GM12878 (cell line): ENCODE measurements around the gene FAM47E. TPM values are rescaled to one million over a fixed set of nuclear protein-coding genes. Genes with fewer than 3 reads are reported as not detected.
A peak's percentile ranks its signal among the peaks of the same experiment; 100 is the strongest.

Experiments used
- ATAC-seq: fragments of 200-7000 bp; cut with Tn5 transposase; 3 replicates; pipeline ENCODE4 v1.9.1; 2020; ENCODE audit warnings: mild to moderate bottlenecking, moderate library complexity
- BruUV-seq: library from RNA; stranded (reverse); fragments of 400-500 nt; replicated peaks from 2 replicates; lab custom pipeline; 2021; lab: Mats Ljungman, UMichigan
- CTCF ChIA-PET: fragments of 300-600 bp; sonication (Branson Sonifier 250); formaldehyde crosslinking; extraction: SDS; loops from one replicate; lab custom pipeline; 2021; ENCODE audit warnings: inconsistent platforms; lab: Yijun Ruan, JAX
- POLR2A ChIA-PET: fragments of 350-600 bp; formaldehyde crosslinking; extraction: SDS; loops from one replicate; lab custom pipeline; 2021; ENCODE audit warnings: inconsistent platforms; lab: Charles Lee
- RAD21 ChIA-PET: fragments of 300-600 bp; sonication (Branson Sonifier 250); formaldehyde crosslinking; loops from one replicate; lab custom pipeline; 2023; ENCODE audit warnings: antibody characterized with exemption; ENCODE audit not compliant: unreplicated experiment; lab: Charles Lee
- SMC1A ChIA-PET: fragments of 300-600 bp; sonication (Branson Sonifier 250); formaldehyde crosslinking; loops from one replicate; lab custom pipeline; 2023; ENCODE audit not compliant: unreplicated experiment, uncharacterized antibody; lab: Charles Lee
- DNase-seq: peaks from one replicate; pipeline ENCODE4 v3.0.0-alpha.2; 2011; ENCODE audit warnings: low read depth, low spot score
- FAIRE-seq: peaks from 3 replicates; lab custom pipeline; 2011; peaks lifted over from hg19 to GRCh38; lab: Jason Lieb, UNC
- H2AFZ ChIP-seq: 2 replicates; pipeline ENCODE4 v1.6.0; 2011; ENCODE audit warnings: low read depth, low read length, control low read depth; ENCODE audit not compliant: control insufficient read depth
- H3K27ac ChIP-seq: 2 replicates; pipeline ENCODE4 v1.5.1; 2011; ENCODE audit warnings: control low read depth; ENCODE audit not compliant: control insufficient read depth, insufficient read depth
- H3K27me3 ChIP-seq, 2 experiments: replicated peaks in 1 of 2; 2 replicates each; pipeline versions ENCODE4 v1.6.0 to v1.6.1; 2011; ENCODE audit warnings: low read length in 1 of 2; ENCODE audit not compliant: control insufficient read depth in 2 of 2, insufficient read depth in 2 of 2
- H3K36me3 ChIP-seq, 2 experiments: 2 replicates each; pipeline ENCODE4 v1.5.1; 2011; ENCODE audit warnings: low read length in 1 of 2; ENCODE audit not compliant: control insufficient read depth in 2 of 2, insufficient read depth in 2 of 2
- H3K4me1 ChIP-seq: 2 replicates; pipeline ENCODE4 v1.6.1; 2011; ENCODE audit warnings: mild to moderate bottlenecking, low read length, moderate library complexity, mixed read lengths; ENCODE audit not compliant: control insufficient read depth, insufficient read depth
- H3K4me2 ChIP-seq: 2 replicates; pipeline ENCODE4 v1.6.0; 2011; ENCODE audit warnings: control low read depth; ENCODE audit not compliant: control insufficient read depth, insufficient read depth
- H3K4me3 ChIP-seq: fragments of 200-600 bp; sonication (generic); 2 replicates; pipeline ENCODE4 v1.5.1; 2016
- H3K79me2 ChIP-seq: 2 replicates; pipeline ENCODE4 v1.6.0; 2011; ENCODE audit warnings: low read length; ENCODE audit not compliant: control insufficient read depth, insufficient read depth
- H3K9ac ChIP-seq: 2 replicates; pipeline ENCODE4 v1.8.0; 2011; ENCODE audit warnings: low read length, control low read depth, mixed read lengths; ENCODE audit not compliant: control insufficient read depth, insufficient read depth
- H3K9me3 ChIP-seq: replicated peaks from 3 replicates; pipeline ENCODE4 v1.5.1; 2011; ENCODE audit warnings: mild to moderate bottlenecking, low read length; ENCODE audit not compliant: control insufficient read depth, insufficient read depth
- H4K20me1 ChIP-seq: 2 replicates; pipeline ENCODE4 v1.6.0; 2011; ENCODE audit not compliant: control insufficient read depth, insufficient read depth
- CHD2 ChIP-seq: IDR thresholded peaks from 2 replicates; pipeline ENCODE4 v1.6.1; 2011; ENCODE audit warnings: low read depth, low read length, improper control_type of control experiment, borderline replicate concordance
- CHD4 ChIP-seq: fragments of 200-600 bp; sonication (generic); IDR thresholded peaks from 2 replicates; pipeline ENCODE4 v1.6.1; 2016; ENCODE audit warnings: mild to moderate bottlenecking
- ESRRA ChIP-seq: IDR thresholded peaks from 2 replicates; pipeline ENCODE4 v1.6.1; 2012; ENCODE audit warnings: mild to moderate bottlenecking, low read length, improper control_type of control experiment
- EZH2 ChIP-seq: IDR thresholded peaks from 2 replicates; pipeline ENCODE4 v1.6.1; 2012; ENCODE audit warnings: low read depth, mild to moderate bottlenecking, control low read depth, inconsistent platforms, low read length, borderline replicate concordance; ENCODE audit not compliant: control insufficient read depth
- JUNB ChIP-seq: IDR thresholded peaks from 2 replicates; pipeline ENCODE4 v1.6.1; 2016; ENCODE audit warnings: antibody characterized with exemption, mild to moderate bottlenecking
- MYC ChIP-seq: IDR thresholded peaks from 2 replicates; pipeline ENCODE4 v1.6.1; 2011; ENCODE audit warnings: mild to moderate bottlenecking, low read length, moderate library complexity, inconsistent platforms; ENCODE audit not compliant: insufficient read depth, insufficient replicate concordance, insufficient read length, severe bottlenecking
- RAD21 ChIP-seq: IDR thresholded peaks from 2 replicates; pipeline ENCODE4 v1.6.1; 2011; ENCODE audit warnings: mild to moderate bottlenecking, low read depth, low read length, moderate library complexity; ENCODE audit not compliant: insufficient read depth
- RB1 ChIP-seq: fragments of 450-650 bp; formaldehyde crosslinking; IDR thresholded peaks from 2 replicates; pipeline ENCODE4 v1.6.1; 2017; ENCODE audit warnings: mild to moderate bottlenecking, borderline replicate concordance
- RELB ChIP-seq: fragments of 450-650 bp; IDR thresholded peaks from 2 replicates; pipeline ENCODE4 v1.6.1; 2017; ENCODE audit warnings: low read depth, mild to moderate bottlenecking, moderate library complexity
- TCF12 ChIP-seq: IDR thresholded peaks from 2 replicates; pipeline ENCODE4 v1.6.1; 2011; ENCODE audit warnings: low read depth, mild to moderate bottlenecking, low read length
- WGBS: methylation state at CpG from one replicate; pipeline ENCODE4 v1.1.6; 2016; ENCODE audit warnings: low lambda C conversion rate; ENCODE audit not compliant: insufficient replicate concordance, insufficient coverage; ENCODE audit errors: missing lambda C conversion rate; 5-methylcytosine and 5-hydroxymethylcytosine counted together
- in situ Hi-C: fragments of 300-500 bp; cut with MboI; formaldehyde crosslinking; loops from 9 replicates; pipeline ENCODE4 v1.14.3; 2018; ENCODE audit warnings: mixed read lengths
- intact Hi-C: fragments of 100-400 bp; cut with micrococcal nuclease; formaldehyde crosslinking; loops from one replicate; pipeline ENCODE4 v1.14.2; 2022; ENCODE audit not compliant: unreplicated experiment
- polyA plus RNA-seq, 11 experiments: library from polyadenylated mRNA; depleted of rRNA in 4 of 11; unstranded in 6 of 11; stranded (reverse) in 5 of 11; fragments of >200 nt; fragmentation: Nextera tagmentation in 4 of 11; fragmentation: Illumina TruSeq in 1 of 11; extraction: Ambion mirVana in 4 of 11; extraction: Trizol in 1 of 11; gene quantifications; 1 replicate in 1 of 11; 2 replicates in 10 of 11; pipeline versions ENCODE4 v1.2.1 to v1.2.3, GENCODE V29; 2011 to 2016; ENCODE audit warnings: inconsistent platforms in 2 of 11, missing spikeins in 2 of 11, low read depth in 1 of 11
- total RNA-seq, 4 experiments: library from RNA; depleted of rRNA in 3 of 4; stranded (reverse); fragments of >200 nt in 3 of 4; fragmentation: Illumina TruSeq in 1 of 4; extraction: Trizol in 1 of 4; gene quantifications; 2 replicates each; pipeline versions ENCODE4 v1.2.1 to v1.2.3, GENCODE V29; 2013 to 2021
- TF ChIP-seq, protein P1 (sequence below), 3 experiments: IDR thresholded peaks in 2 of 3; conservative IDR thresholded peaks in 1 of 3; 2 replicates each; pipeline ENCODE4 v1.5.1; 2011; ENCODE audit warnings: low read depth in 3 of 3, low read length in 3 of 3, mild to moderate bottlenecking in 3 of 3, control low read depth in 2 of 3, moderate library complexity in 2 of 3, inconsistent platforms in 1 of 3, mixed read lengths in 1 of 3; ENCODE audit not compliant: control insufficient read depth in 2 of 3, insufficient read depth in 1 of 3; ENCODE audit errors: extremely low read depth in 1 of 3
- TF ChIP-seq, protein P2 (sequence below): fragments of 450-650 bp; IDR thresholded peaks from 2 replicates; pipeline ENCODE4 v1.6.1; 2017; ENCODE audit warnings: mild to moderate bottlenecking

Gene FAM47E
- total and polyA plus RNA-seq, 10 of the 15 experiments (the other 5 are each of a cell fraction or from before 2014, with no cell fraction given), result 0.03 TPM; not detected in 9

GRCh38 chr4:76305971-76306881 is 54.7 kb downstream of the FAM47E start, which contains the start of gene STBD1 (continued):
- TF ChIP-seq, protein P1, sequence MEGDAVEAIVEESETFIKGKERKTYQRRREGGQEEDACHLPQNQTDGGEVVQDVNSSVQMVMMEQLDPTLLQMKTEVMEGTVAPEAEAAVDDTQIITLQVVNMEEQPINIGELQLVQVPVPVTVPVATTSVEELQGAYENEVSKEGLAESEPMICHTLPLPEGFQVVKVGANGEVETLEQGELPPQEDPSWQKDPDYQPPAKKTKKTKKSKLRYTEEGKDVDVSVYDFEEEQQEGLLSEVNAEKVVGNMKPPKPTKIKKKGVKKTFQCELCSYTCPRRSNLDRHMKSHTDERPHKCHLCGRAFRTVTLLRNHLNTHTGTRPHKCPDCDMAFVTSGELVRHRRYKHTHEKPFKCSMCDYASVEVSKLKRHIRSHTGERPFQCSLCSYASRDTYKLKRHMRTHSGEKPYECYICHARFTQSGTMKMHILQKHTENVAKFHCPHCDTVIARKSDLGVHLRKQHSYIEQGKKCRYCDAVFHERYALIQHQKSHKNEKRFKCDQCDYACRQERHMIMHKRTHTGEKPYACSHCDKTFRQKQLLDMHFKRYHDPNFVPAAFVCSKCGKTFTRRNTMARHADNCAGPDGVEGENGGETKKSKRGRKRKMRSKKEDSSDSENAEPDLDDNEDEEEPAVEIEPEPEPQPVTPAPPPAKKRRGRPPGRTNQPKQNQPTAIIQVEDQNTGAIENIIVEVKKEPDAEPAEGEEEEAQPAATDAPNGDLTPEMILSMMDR (IDR thresholded peaks at IDR 0.05 in 2 of 3, conservative IDR thresholded peaks at IDR 0.05 in 1 of 3; ENCODE audit: control insufficient read depth in 2 of 3, extremely low read depth in 1 of 3, insufficient read depth in 1 of 3, low read depth in 3 of 3, low read length in 3 of 3), result no peak
- TF ChIP-seq JUNB (no peak), EZH2 (no peak), TCF12 (no peak)
- TF ChIP-seq, all 136 proteins: peak for 2

GRCh38 chr4:76306882-76307659 is 55.5 kb downstream of the FAM47E start:
- H4K20me1 ChIP-seq, result no peaks in the 10 kb centered on the region
- H3K36me3 ChIP-seq, result no peaks in the 10 kb centered on the region
- peak overlapping the region; percentile 45 for H2AFZ ChIP-seq
- intact Hi-C loops, result no loop called here
- 22% methylated on average over 37 of the region's 37 CpGs for WGBS
- H3K9me3 ChIP-seq, result no peaks in the 10 kb centered on the region; the same call in 2 of the 3 replicates
- CTCF ChIA-PET, result interaction anchor here (0.9 kb wide), 1 partner anchor 28 kb away, joined by 3 read pairs; no protein-coding TSS in a partner anchor
- H3K9ac ChIP-seq, result peak overlapping the region; percentile 16; the same call in 1 of the 2 replicates
- in situ Hi-C loops, result no loop called here
- peaks cover 9% of the 10 kb centered on the region for H3K4me1 ChIP-seq
- ATAC-seq (no peak), DNase-seq (no peak), FAIRE-seq (no peak)
- H3K79me2 ChIP-seq, result no peaks in the 10 kb centered on the region
- TF ChIP-seq RB1 (no peak), RAD21 (0 out of 2 replicates have a peak, but pooled peaks have one; percentile 5), CHD2 (no peak), RELB (no peak), MYC (no peak), ESRRA (no peak), CHD4 (no peak)
- TF ChIP-seq, protein P2, sequence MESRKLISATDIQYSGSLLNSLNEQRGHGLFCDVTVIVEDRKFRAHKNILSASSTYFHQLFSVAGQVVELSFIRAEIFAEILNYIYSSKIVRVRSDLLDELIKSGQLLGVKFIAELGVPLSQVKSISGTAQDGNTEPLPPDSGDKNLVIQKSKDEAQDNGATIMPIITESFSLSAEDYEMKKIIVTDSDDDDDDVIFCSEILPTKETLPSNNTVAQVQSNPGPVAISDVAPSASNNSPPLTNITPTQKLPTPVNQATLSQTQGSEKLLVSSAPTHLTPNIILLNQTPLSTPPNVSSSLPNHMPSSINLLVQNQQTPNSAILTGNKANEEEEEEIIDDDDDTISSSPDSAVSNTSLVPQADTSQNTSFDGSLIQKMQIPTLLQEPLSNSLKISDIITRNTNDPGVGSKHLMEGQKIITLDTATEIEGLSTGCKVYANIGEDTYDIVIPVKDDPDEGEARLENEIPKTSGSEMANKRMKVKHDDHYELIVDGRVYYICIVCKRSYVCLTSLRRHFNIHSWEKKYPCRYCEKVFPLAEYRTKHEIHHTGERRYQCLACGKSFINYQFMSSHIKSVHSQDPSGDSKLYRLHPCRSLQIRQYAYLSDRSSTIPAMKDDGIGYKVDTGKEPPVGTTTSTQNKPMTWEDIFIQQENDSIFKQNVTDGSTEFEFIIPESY, result no peak
- peak overlapping the region; percentile 58 for H3K4me2 ChIP-seq
- no peak overlapping the region for H3K27ac ChIP-seq
- H3K27me3 ChIP-seq, result peaks cover 7 to 23% of the 10 kb centered on the region in 2 experiments
- no TSS peak for BruUV-seq
- POLR2A ChIA-PET, result no interaction called here
- SMC1A ChIA-PET, result no interaction called here
- H3K4me3 ChIP-seq, result peak overlapping the region; percentile 65
- RAD21 ChIA-PET, result no interaction called here
